Smooth muscle cell (in vitro differentiated cells): ENCODE data around the gene ZDHHC13. TPM values are rescaled to one million over a fixed set of nuclear protein-coding genes. Genes with fewer than 3 reads are reported as not detected.

Experiments
- DNase-seq: peaks from one replicate; lab custom pipeline; 2025; ENCODE audit not compliant: unreplicated experiment; lab: John Stamatoyannopoulos, UW
- H2AFZ ChIP-seq: fragments of 200-600 bp; sonication (generic); 2 replicates; pipeline ENCODE4 v1.6.0; 2016; ENCODE audit warnings: antibody characterized with exemption, low read depth, mild to moderate bottlenecking
- H3F3A ChIP-seq: fragments of 200-600 bp; sonication (generic); 2 replicates; pipeline ENCODE4 v1.6.0; 2017; ENCODE audit warnings: antibody characterized with exemption, low read depth
- H3K27ac ChIP-seq: fragments of 200-600 bp; sonication (generic); 2 replicates; pipeline ENCODE4 v1.5.1; 2016; ENCODE audit warnings: low read depth, mild to moderate bottlenecking
- H3K27me3 ChIP-seq: fragments of 200-600 bp; sonication (generic); 2 replicates; pipeline ENCODE4 v1.6.1; 2016; ENCODE audit warnings: low read depth, mild to moderate bottlenecking
- H3K36me3 ChIP-seq: fragments of 200-600 bp; sonication (generic); 2 replicates; pipeline ENCODE4 v1.5.1; 2016; ENCODE audit warnings: low read depth
- H3K4me1 ChIP-seq: fragments of 200-600 bp; sonication (generic); 2 replicates; pipeline ENCODE4 v1.5.1; 2016; ENCODE audit warnings: low read depth
- H3K4me2 ChIP-seq: fragments of 200-600 bp; sonication (generic); 2 replicates; pipeline ENCODE4 v1.6.0; 2016; ENCODE audit warnings: mild to moderate bottlenecking
- H3K4me3 ChIP-seq: fragments of 200-600 bp; sonication (generic); 2 replicates; pipeline ENCODE4 v1.5.1; 2016; ENCODE audit warnings: mild to moderate bottlenecking
- H3K79me2 ChIP-seq: fragments of 200-600 bp; sonication (generic); 2 replicates; pipeline ENCODE4 v1.6.0; 2016; ENCODE audit warnings: low read depth, mild to moderate bottlenecking
- H3K9ac ChIP-seq: fragments of 200-600 bp; sonication (generic); 2 replicates; pipeline ENCODE4 v1.6.0; 2016; ENCODE audit warnings: low read depth
- H3K9me3 ChIP-seq: fragments of 200-600 bp; sonication (generic); replicated peaks from 2 replicates; pipeline ENCODE4 v1.5.1; 2016; ENCODE audit warnings: low read depth
- H4K20me1 ChIP-seq: fragments of 200-600 bp; sonication (generic); 2 replicates; pipeline ENCODE4 v1.6.0; 2016; ENCODE audit warnings: low read depth
- CTCF ChIP-seq: fragments of 200-600 bp; sonication (generic); IDR thresholded peaks from 2 replicates; pipeline ENCODE4 v1.5.1; 2017; ENCODE audit warnings: borderline replicate concordance, mild to moderate bottlenecking, antibody characterized with exemption; ENCODE audit not compliant: insufficient read depth, poor library complexity, severe bottlenecking
- WGBS: methylation state at CpG from one replicate; pipeline ENCODE4 v1.1.7; 2016; ENCODE audit warnings: low lambda C conversion rate; 5-methylcytosine and 5-hydroxymethylcytosine counted together
- polyA plus RNA-seq: library from polyadenylated mRNA; unstranded; fragments of >200 nt; fragmentation: Nextera tagmentation; extraction: Ambion mirVana; gene quantifications from 2 replicates; pipeline ENCODE4 v1.2.1, GENCODE V29; 2016
- total RNA-seq: library from RNA; depleted of rRNA; stranded (reverse); fragments of >200 nt; gene quantifications from 2 replicates; pipeline ENCODE4 v1.2.3, GENCODE V29; 2014

ZDHHC13 gene
- total and polyA plus RNA-seq, 2 experiments from 2014 or later: 12.8 to 17.3 TPM

GRCh38 chr11:19220903-19221724, 104.1 kb downstream of the ZDHHC13 start:
- Histone ChIP-seq H4K20me1 (no peaks in the 10 kb centered on the region), H3K27ac (no peak overlapping the region), H3K79me2 (no peaks in the 10 kb centered on the region), H2AFZ (no peak overlapping the region), H3K27me3 (no peaks in the 10 kb centered on the region), H3K4me1 (no peaks in the 10 kb centered on the region), H3K4me3 (no peak overlapping the region), H3F3A (no peaks in the 10 kb centered on the region), H3K9me3 (no peaks in the 10 kb centered on the region), H3K36me3 (no peaks in the 10 kb centered on the region), H3K4me2 (no peak overlapping the region), H3K9ac (no peak overlapping the region)
- no peak for TF ChIP-seq CTCF
- DNase-seq: no peak
- WGBS: 35% methylated on average over 3 of the region's 3 CpGs

- no peaks in the 10 kb centered on the region for H3K9me3 ChIP-seq
- H3K27ac ChIP-seq: no peak overlapping the region
- H3K36me3 ChIP-seq: no peaks in the 10 kb centered on the region
- 78% methylated on average over 6 of the region's 6 CpGs for WGBS
- H3K4me3 ChIP-seq: no peak overlapping the region
- TF ChIP-seq CTCF: no peak
- no peaks in the 10 kb centered on the region for H4K20me1 ChIP-seq
- H3K27me3 ChIP-seq: no peaks in the 10 kb centered on the region
- H3K9ac ChIP-seq: no peak overlapping the region
- H2AFZ ChIP-seq: no peak overlapping the region
- no peak overlapping the region for H3K4me2 ChIP-seq
- no peak for DNase-seq
- H3K4me1 ChIP-seq: no peaks in the 10 kb centered on the region
- H3K79me2 ChIP-seq: no peaks in the 10 kb centered on the region
- H3F3A ChIP-seq: no peaks in the 10 kb centered on the region
Observed at GRCh38 chr11:19225123-19225522, 108.2 kb downstream of the ZDHHC13 start.

GRCh38 chr11:19225581-19225980, 108.6 kb downstream of the ZDHHC13 start:
- no peak overlapping the region for H3K27ac ChIP-seq
- H3K9me3 ChIP-seq: no peaks in the 10 kb centered on the region
- no peak overlapping the region for H3K4me3 ChIP-seq
- 70% methylated on average over 3 of the region's 3 CpGs for WGBS
- DNase-seq: no peak
- no peak overlapping the region for H2AFZ ChIP-seq
- no peaks in the 10 kb centered on the region for H3F3A ChIP-seq
- no peaks in the 10 kb centered on the region for H4K20me1 ChIP-seq
- no peaks in the 10 kb centered on the region for H3K4me1 ChIP-seq
- no peaks in the 10 kb centered on the region for H3K36me3 ChIP-seq
- H3K9ac ChIP-seq: no peak overlapping the region
- H3K79me2 ChIP-seq: no peaks in the 10 kb centered on the region
- no peak for TF ChIP-seq CTCF
- no peaks in the 10 kb centered on the region for H3K27me3 ChIP-seq
- H3K4me2 ChIP-seq: no peak overlapping the region

Other genes with a start within 250 kb of the ZDHHC13 start
- gene MRGPRX1, start 177.8 kb upstream of the ZDHHC13 start, total RNA-seq: not detected in 2 replicates
- not detected in 2 replicates for gene MRGPRX1, start 177.8 kb upstream of the ZDHHC13 start, polyA plus RNA-seq
- gene MRGPRX2, start 56.5 kb upstream of the ZDHHC13 start, total RNA-seq: not detected in 2 replicates
- gene MRGPRX2, start 56.5 kb upstream of the ZDHHC13 start, polyA plus RNA-seq: 0.19 TPM in 1 of 2 replicates, not detected in the other
- gene CSRP3, start 84.8 kb downstream of the ZDHHC13 start, total RNA-seq: not detected in 2 replicates
- 0.37 TPM in 1 of 2 replicates, not detected in the other for gene CSRP3, start 84.8 kb downstream of the ZDHHC13 start, polyA plus RNA-seq
- 1.1 and 1.6 TPM in 2 replicates for gene E2F8, start 123.8 kb downstream of the ZDHHC13 start, total RNA-seq
- 1.5 and 2.0 TPM in 2 replicates for gene E2F8, start 123.8 kb downstream of the ZDHHC13 start, polyA plus RNA-seq